HL-60 (cell line): ENCODE results near the gene DUS1L.

Experiments
- DNase-seq, 2 experiments: peaks; one replicate each; pipeline ENCODE4 v3.0.0-alpha.2; 2010 to 2020; ENCODE audit warnings: low read depth in 1 of 2, low spot score in 1 of 2
- H3K27ac ChIP-seq: fragments of 250-450 bp; sonication (Bioruptor Pico); replicated peaks from 2 replicates; pipeline ENCODE4 v1.5.1; 2020; ENCODE audit warnings: mild to moderate bottlenecking, moderate library complexity
- H3K27me3 ChIP-seq: fragments of 250-450 bp; sonication (Bioruptor Pico); 2 replicates; pipeline ENCODE4 v1.5.1; 2021; ENCODE audit warnings: mild to moderate bottlenecking, moderate library complexity; ENCODE audit not compliant: insufficient read depth, poor library complexity, severe bottlenecking
- H3K4me3 ChIP-seq: replicated peaks from 2 replicates; pipeline ENCODE4 v1.5.1; 2011; ENCODE audit warnings: mild to moderate bottlenecking, control low read depth, low read length; ENCODE audit not compliant: insufficient read depth
- CTCF ChIP-seq: IDR thresholded peaks from one replicate; pipeline ENCODE4 v1.5.1; 2011; ENCODE audit warnings: low read length, control low read depth, inconsistent platforms; ENCODE audit not compliant: insufficient read depth
- GABPA ChIP-seq: IDR thresholded peaks from 2 replicates; pipeline ENCODE4 v1.6.1; 2012; ENCODE audit warnings: low read depth
- POLR2AphosphoS5 ChIP-seq: IDR thresholded peaks from 2 replicates; pipeline ENCODE4 v1.6.1; 2012; ENCODE audit warnings: low read depth
- REST ChIP-seq: IDR thresholded peaks from 2 replicates; pipeline ENCODE4 v1.6.1; 2012; ENCODE audit warnings: low read depth; ENCODE audit not compliant: insufficient replicate concordance
- SPI1 ChIP-seq: IDR thresholded peaks from 2 replicates; pipeline ENCODE4 v1.6.1; 2012; ENCODE audit warnings: low read depth, mild to moderate bottlenecking, borderline replicate concordance

DUS1L gene

GRCh38 chr17:82049521-82049971 lies 16.1 kb downstream of the DUS1L start:
- Histone ChIP-seq H3K27ac (no peak overlapping the region), H3K4me3 (no peak overlapping the region), H3K27me3 (no peaks in the 10 kb centered on the region)
- TF ChIP-seq REST = no peak
- TF ChIP-seq GABPA = no peak
- TF ChIP-seq SPI1 = no peak
- no peak for TF ChIP-seq POLR2AphosphoS5
- TF ChIP-seq CTCF = no peak
- no peak for DNase-seq

GRCh38 chr17:82049106-82049505 lies 16.5 kb downstream of the DUS1L start:
- no peak overlapping the region for H3K27ac ChIP-seq
- no peak overlapping the region for H3K4me3 ChIP-seq
- TF ChIP-seq REST = no peak
- TF ChIP-seq CTCF = no peak
- TF ChIP-seq SPI1 = no peak
- no peak for TF ChIP-seq GABPA
- TF ChIP-seq POLR2AphosphoS5 = no peak
- no peak for DNase-seq
- no peaks in the 10 kb centered on the region for H3K27me3 ChIP-seq

GRCh38 chr17:82048571-82048971 lies 17.0 kb downstream of the DUS1L start:
- no peak for DNase-seq

More at GRCh38 chr17:82048571-82048971, 17.0 kb downstream of the DUS1L start:
- H3K27me3 ChIP-seq = no peaks in the 10 kb centered on the region
- no peak overlapping the region for H3K4me3 ChIP-seq
- H3K27ac ChIP-seq = no peak overlapping the region
- TF ChIP-seq CTCF (no peak), POLR2AphosphoS5 (no peak), SPI1 (no peak), REST (no peak), GABPA (no peak)
